Muscle layer of colon (tissue), 2 donors: Measurements from ENCODE around the gene ACOT11.

Experiments used
- H3K27ac ChIP-seq: one replicate; pipeline ENCODE4 v1.7.0; 2013; ENCODE audit warnings: low read depth, mild to moderate bottlenecking, low read length, moderate library complexity
- H3K27me3 ChIP-seq, 2 donors: one replicate each; pipeline ENCODE4 v1.7.0; 2013; ENCODE audit warnings: low read length in 2 of 2, mild to moderate bottlenecking in 2 of 2; ENCODE audit not compliant: insufficient read depth in 2 of 2, control insufficient read depth in 1 of 2
- H3K36me3 ChIP-seq: one replicate; pipeline ENCODE4 v1.7.0; 2013; ENCODE audit warnings: mild to moderate bottlenecking, low read length; ENCODE audit not compliant: insufficient read depth
- H3K4me1 ChIP-seq: one replicate; pipeline ENCODE4 v1.7.0; 2013; ENCODE audit warnings: mild to moderate bottlenecking, low read length; ENCODE audit not compliant: insufficient read depth
- H3K4me3 ChIP-seq, 2 donors: one replicate each; pipeline ENCODE4 v1.7.0; 2013; ENCODE audit warnings: low read length in 2 of 2, low read depth in 1 of 2, mild to moderate bottlenecking in 1 of 2, moderate library complexity in 1 of 2
- H3K9ac ChIP-seq: one replicate; pipeline ENCODE4 v1.7.0; 2013; ENCODE audit warnings: low read length
- H3K9me3 ChIP-seq: one replicate; pipeline ENCODE4 v1.7.0; 2013; ENCODE audit warnings: mild to moderate bottlenecking, low read length
- donor health status: abdominal sarcoma.
- donor health status: Adenocarcinoma of cecum.

Gene ACOT11

DNA sequence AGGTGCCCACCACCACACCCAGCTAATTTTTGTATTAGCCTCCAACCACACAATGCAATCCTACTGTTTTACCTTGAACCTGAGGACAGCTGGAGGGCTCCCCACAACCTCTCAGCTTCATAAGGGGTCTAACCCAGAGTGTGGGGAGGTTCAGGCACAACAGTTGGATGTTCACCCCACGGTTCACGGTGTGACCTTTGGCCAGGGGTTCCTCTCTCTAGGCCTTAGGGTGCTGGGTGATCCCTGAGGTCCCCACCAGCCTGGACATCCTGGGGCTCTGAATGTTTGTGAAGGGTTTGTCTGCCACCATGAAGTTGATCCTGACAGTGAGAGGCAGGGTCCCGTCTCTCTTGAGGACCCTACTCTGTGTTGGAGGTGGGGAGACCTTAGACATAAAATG is 3.9 kb downstream of the ACOT11 start:
- no peak overlapping the region for H3K4me3 ChIP-seq
- peaks cover 19% of the 10 kb centered on the region for H3K4me1 ChIP-seq
- H3K9ac ChIP-seq, result no peak overlapping the region
- H3K27ac ChIP-seq, result no peak overlapping the region
- H3K36me3 ChIP-seq, result no peaks in the 10 kb centered on the region
- no peaks in the 10 kb centered on the region for H3K27me3 ChIP-seq
- H3K9me3 ChIP-seq, result no peaks in the 10 kb centered on the region

GRCh38 chr1:54553602-54554313 is 5.7 kb downstream of the ACOT11 start:
- H3K27ac ChIP-seq, result no peak overlapping the region
- no peak overlapping the region for H3K4me3 ChIP-seq
- no peaks in the 10 kb centered on the region for H3K9me3 ChIP-seq
- H3K27me3 ChIP-seq, result no peaks in the 10 kb centered on the region
- no peaks in the 10 kb centered on the region for H3K36me3 ChIP-seq
- H3K4me1 ChIP-seq, result peaks cover 21% of the 10 kb centered on the region
- H3K9ac ChIP-seq, result no peak overlapping the region

DNA sequence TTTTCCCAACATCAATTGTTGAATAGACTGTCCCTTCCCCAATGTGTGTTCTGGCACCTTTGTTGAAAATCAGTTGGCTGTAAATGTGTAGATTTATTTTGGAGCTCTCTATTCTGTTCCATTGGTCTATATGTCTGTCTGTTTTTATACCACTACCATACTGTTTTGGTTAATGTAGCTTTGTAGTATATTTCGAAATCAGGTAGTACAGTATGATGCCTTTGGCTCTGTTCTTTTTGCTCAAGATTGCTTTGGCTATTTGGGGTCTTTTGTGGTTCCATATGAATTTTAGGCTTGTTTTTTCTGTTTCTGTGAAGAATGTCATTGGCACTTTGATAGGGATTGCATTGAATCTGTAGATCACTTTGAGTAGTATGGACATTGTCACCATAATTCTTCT is 8.1 kb downstream of the ACOT11 start:
- Histone ChIP-seq H3K4me1 (peaks cover 25% of the 10 kb centered on the region), H3K27ac (no peak overlapping the region), H3K9ac (no peak overlapping the region), H3K4me3 (no peak overlapping the region), H3K36me3 (no peaks in the 10 kb centered on the region), H3K9me3 (no peaks in the 10 kb centered on the region), H3K27me3 (no peaks in the 10 kb centered on the region)

- no peaks in the 10 kb centered on the region for H3K36me3 ChIP-seq
- no peak overlapping the region for H3K9ac ChIP-seq
- H3K4me3 ChIP-seq, result no peak overlapping the region
- H3K4me1 ChIP-seq, result peaks cover 25% of the 10 kb centered on the region
- H3K27ac ChIP-seq, result no peak overlapping the region
- H3K27me3 ChIP-seq, result no peaks in the 10 kb centered on the region
- H3K9me3 ChIP-seq, result no peaks in the 10 kb centered on the region
Observed at GRCh38 chr1:54557671-54558355, 9.8 kb downstream of the ACOT11 start.

- no peak overlapping the region for H3K27ac ChIP-seq
- H3K36me3 ChIP-seq, result no peaks in the 10 kb centered on the region
- H3K9me3 ChIP-seq, result no peaks in the 10 kb centered on the region
- H3K4me3 ChIP-seq, result no peak overlapping the region
- peaks cover 25% of the 10 kb centered on the region for H3K4me1 ChIP-seq
- no peaks in the 10 kb centered on the region for H3K27me3 ChIP-seq
- H3K9ac ChIP-seq, result no peak overlapping the region
Observed at GRCh38 chr1:54558434-54559030, 10.5 kb downstream of the ACOT11 start.

DNA sequence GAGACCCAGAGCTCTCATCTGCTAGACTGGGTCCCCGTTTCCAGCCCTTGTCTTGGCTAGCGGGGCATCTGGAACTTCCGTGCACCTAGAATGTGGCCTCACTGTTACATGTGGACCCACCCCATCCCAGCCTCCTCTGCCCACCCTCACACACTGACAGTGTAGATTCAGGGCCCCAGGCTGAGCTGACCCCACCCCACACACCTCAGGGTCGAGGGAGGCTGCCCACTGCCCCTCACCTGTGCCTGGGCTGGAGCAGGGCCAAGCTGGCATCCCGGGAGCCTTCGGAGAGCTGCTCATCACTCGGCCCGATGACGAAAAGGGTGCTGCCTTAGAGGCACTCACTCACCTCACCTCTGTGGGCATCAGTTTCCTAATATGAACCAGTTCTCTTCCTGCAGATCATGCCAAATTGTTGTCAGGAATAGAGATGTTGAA is 11.1 kb downstream of the ACOT11 start:
- Histone ChIP-seq H3K27ac (no peak overlapping the region), H3K4me3 (no peak overlapping the region), H3K9ac (no peak overlapping the region)

DNA sequence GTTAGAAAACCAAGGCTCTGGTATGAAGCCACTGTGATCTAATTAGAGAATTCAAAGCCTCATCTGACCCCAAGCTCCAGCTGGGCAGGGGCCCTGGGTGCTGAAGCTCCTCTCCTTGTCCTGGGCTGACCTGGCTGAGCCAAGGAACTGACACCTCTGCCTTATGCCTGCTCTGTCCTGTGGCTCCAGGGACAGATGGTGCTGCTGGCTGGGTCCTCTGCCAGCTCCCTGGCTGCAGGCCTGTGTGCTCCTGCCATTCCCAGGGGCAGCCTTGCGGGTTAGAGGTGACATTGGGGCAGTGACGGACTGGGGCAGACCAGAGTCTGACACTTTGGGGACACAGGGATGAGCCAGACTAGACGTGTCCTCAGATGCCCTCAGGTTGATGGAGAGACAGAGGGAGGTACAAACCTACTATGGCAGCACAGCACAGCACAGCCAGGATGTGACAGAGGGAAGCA is 11.8 kb downstream of the ACOT11 start:
- Histone ChIP-seq H3K9ac (no peak overlapping the region), H3K27ac (no peak overlapping the region), H3K4me1 (peaks cover 25% of the 10 kb centered on the region), H3K4me3 (no peak overlapping the region), H3K27me3 (no peaks in the 10 kb centered on the region), H3K9me3 (no peaks in the 10 kb centered on the region), H3K36me3 (no peaks in the 10 kb centered on the region)

More for the DNA sequence above, 11.1 kb downstream of the ACOT11 start:
- H3K4me1 ChIP-seq, result peaks cover 25% of the 10 kb centered on the region
- H3K9me3 ChIP-seq, result no peaks in the 10 kb centered on the region
- H3K27me3 ChIP-seq, result no peaks in the 10 kb centered on the region
- H3K36me3 ChIP-seq, result no peaks in the 10 kb centered on the region

DNA sequence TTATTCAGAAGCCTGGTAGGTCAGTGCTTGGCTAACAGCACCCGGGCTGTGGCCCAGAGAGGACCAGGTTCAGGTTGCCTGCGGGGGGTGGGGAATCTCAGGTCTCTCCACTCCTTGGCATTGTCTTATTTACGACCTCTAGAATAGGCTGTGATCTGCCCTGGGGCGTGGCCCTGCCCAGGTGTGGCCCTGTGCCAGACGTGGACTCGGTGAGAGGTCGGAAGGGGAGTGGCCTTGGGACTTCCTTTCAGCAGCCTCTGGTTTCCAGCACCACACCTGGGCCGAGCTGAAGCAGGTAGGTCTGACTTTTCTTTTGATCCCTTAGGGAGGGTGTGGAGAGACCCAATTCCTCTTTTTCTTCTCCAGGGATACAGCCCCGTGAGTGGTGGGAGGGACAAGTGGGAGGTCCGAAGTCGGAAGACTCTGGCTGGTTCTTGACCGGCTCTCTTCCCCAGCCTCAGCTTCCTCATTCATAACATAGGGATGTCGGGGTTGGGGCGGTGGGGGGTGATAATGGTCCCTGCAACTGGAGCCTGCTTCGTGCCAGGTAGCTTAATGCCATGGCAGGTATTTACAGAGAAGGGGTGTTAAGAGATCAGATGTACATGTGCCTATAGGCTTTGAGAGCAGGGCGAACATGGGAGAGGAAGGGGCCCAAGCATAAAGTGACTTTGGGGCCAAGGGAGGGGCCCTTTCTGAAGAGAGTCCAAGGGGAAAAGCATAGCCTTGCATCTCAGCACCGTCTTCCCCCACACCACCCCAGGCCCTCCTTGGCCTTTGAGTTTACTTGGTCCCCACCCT is 16.5 kb downstream of the ACOT11 start:
- no peaks in the 10 kb centered on the region for H3K9me3 ChIP-seq
- H3K4me3 ChIP-seq, result no peak overlapping the region
- H3K27me3 ChIP-seq, result no peaks in the 10 kb centered on the region
- H3K9ac ChIP-seq, result no peak overlapping the region
- H3K36me3 ChIP-seq, result no peaks in the 10 kb centered on the region
- no peak overlapping the region for H3K27ac ChIP-seq
- H3K4me1 ChIP-seq, result peaks cover 6% of the 10 kb centered on the region

GRCh38 chr1:54565113-54565501 is 17.1 kb downstream of the ACOT11 start:
- H3K27ac ChIP-seq, result no peak overlapping the region
- peaks cover under 1% of the 10 kb centered on the region for H3K4me1 ChIP-seq
- no peaks in the 10 kb centered on the region for H3K36me3 ChIP-seq
- H3K9me3 ChIP-seq, result no peaks in the 10 kb centered on the region
- no peaks in the 10 kb centered on the region for H3K27me3 ChIP-seq
- no peak overlapping the region for H3K4me3 ChIP-seq
- no peak overlapping the region for H3K9ac ChIP-seq

- H3K27ac ChIP-seq, result no peak overlapping the region
- H3K36me3 ChIP-seq, result no peaks in the 10 kb centered on the region
- H3K4me3 ChIP-seq, result no peak overlapping the region
- H3K9me3 ChIP-seq, result no peaks in the 10 kb centered on the region
- no peak overlapping the region for H3K9ac ChIP-seq
- H3K27me3 ChIP-seq, result no peaks in the 10 kb centered on the region
- peaks cover 3% of the 10 kb centered on the region for H3K4me1 ChIP-seq
Observed at GRCh38 chr1:54566438-54567141, 18.6 kb downstream of the ACOT11 start.

GRCh38 chr1:54567961-54568360 is 19.9 kb downstream of the ACOT11 start:
- Histone ChIP-seq H3K4me3 (no peak overlapping the region), H3K36me3 (no peaks in the 10 kb centered on the region), H3K9me3 (no peaks in the 10 kb centered on the region), H3K27ac (no peak overlapping the region), H3K27me3 (no peaks in the 10 kb centered on the region), H3K4me1 (peaks cover 3% of the 10 kb centered on the region), H3K9ac (no peak overlapping the region)
